NCI-H774 (cell line): Measurements from ENCODE around the gene KRTAP10-7.
"Not testable (repeated sequence)": the region's sequence is repeated elsewhere in the genome, so short reads cannot be mapped to it uniquely, and the experiment has no call there.

Source experiments
- DNase-seq: peaks from one replicate; lab custom pipeline; 2025; lab: John Stamatoyannopoulos, UW

KRTAP10-7 gene

DNA sequence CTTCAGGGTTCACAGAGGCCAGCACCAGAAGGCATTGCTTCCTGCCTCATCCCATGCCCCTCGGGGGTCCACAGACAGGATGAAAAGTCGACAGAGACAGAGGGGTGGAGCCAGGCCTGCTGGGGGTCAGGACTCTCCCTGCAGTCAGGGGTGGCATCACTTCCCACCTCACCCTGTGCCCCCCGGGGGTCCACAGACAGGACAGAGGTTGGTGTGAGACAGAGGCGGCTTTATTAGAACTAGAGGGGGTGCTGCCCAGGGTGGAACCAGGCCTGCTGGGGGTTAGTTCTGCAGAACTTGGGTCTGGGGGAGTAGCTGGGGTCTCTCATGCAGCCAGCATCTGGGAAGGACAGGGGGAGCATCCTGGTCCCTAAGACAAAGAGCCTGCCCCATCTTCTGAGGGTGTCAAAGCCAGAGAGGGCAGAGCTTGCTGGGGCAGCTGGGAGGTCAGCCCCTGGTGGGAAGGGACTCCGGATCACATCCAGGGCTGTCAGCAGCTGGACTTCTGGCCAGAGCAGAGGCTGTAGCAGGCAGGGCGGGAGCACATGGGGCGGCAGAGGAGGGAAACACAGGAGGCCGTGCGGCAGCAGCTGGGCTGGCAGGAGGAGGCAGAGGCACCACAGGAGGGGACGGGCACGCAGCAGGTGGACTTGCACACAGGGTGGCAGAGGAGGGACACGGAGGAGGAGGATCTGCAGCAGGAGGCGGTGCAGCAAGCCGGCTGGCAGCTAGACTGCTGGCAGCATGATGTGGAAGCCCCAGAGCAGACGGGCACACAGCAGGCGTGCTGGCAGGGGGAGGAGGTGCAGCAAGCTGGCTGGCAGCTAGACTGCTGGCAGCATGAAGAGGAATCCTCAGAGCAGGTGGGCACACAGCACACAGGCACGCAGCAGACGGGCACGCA, 9.2 kb upstream of the KRTAP10-7 start:
- DNase-seq, result not testable (repeated sequence)

DNA sequence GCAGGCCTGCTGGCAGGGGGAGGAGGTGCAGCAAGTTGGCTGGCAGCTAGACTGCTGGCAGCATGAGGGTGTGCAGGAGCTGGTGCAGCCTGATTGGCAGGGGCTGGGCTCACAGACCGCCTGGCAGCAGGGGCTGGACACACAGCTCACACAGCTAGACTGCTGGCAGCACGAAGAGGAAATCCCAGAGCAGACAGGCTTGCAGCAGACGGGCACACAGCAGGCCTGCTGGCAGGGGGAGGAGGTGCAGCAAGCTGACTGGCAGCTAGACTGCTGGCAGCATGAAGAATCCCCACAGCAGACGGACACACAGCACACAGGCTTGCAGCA, 8.6 kb upstream of the KRTAP10-7 start:
- DNase-seq, result not testable (repeated sequence)

DNA sequence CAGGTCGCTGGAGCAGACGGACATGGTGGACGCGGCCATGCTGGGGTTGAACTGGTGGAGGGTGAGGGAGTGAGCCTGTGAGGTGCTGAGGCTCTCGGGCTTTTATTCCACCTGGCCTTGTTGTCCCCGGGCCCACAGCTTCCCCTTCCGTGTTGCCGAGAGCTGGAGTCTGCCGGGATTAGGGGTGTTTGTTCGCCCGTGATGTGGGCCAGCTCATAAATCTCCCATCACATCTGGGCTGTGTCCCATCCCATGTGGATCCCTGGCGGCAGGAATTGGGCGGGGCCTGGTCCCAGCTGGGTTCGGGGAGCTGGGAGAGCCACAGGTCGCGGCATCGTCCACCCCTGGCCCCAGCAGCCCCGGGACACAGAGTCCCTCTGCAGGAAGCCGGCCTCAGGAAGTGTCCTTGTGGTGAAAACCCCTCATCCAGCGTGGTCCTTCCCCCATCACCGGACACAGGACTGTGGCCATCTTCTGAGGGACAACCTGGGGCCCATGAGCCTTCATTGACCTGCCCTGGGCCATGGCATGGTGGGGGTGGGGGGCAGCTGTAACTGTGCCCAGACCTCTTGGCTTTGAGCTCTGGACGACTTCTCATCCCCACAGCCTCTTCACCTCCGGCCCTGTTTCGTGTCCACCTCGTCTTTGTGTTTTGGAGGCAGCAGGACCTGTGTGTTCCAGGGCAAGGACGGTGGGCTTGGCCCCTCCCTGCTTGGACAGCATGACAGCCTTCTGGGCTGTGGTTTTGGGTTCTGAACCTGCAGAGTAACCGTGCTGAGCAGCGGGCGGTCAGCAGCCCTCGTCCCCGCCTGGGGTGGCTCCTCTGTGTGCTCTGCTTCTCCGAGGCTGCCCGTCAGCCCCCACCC, 7.7 kb upstream of the KRTAP10-7 start, which contains the start of gene KRTAP10-6:
KRTAP10-6 (minus strand) TSS at position 60 of the 866 bp plus-strand sequence; CDS start at position 39, 21 bp downstream.
- DNase-seq, result no peak

DNA sequence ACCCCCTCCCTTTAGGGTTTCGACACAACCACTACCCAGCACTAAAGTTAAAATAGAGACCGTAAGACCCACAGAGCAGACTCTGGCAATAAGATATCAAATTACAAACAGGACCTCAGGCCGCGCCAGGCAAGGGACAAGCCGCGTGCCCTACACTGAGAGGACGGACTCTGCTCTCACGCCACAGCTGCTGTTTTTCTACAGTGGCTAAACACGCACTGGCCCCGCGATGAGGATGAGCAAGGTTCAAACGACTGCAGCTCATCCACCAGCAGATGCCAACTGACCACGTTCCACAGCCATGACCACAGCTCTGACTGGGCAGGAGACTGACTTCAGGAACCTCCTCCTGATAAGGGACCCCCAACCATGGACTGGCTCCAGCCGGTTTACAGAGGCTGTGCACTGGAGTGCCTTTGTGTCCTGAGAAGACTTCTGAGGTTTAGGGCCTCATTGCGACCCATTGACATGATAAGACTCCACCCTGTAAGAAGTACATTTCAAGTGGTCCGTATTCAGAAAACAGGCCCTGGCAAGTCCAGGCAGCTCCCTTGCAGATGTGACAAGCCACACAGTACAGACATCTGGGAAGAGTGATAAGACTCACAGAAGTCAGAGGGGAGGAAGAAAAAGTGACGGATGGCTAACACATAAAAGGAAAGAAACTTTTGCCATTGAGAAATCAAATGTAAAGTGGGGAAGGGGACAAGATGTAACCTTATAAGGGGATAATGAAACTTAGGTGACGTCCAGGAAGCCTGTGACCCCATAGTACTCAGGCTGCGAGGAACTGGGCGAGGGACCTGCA, 6.6 kb upstream of the KRTAP10-7 start:
- DNase-seq, result no peak

GRCh38 chr21:44594406-44594916, 5.9 kb upstream of the KRTAP10-7 start:
- no peak for DNase-seq

DNA sequence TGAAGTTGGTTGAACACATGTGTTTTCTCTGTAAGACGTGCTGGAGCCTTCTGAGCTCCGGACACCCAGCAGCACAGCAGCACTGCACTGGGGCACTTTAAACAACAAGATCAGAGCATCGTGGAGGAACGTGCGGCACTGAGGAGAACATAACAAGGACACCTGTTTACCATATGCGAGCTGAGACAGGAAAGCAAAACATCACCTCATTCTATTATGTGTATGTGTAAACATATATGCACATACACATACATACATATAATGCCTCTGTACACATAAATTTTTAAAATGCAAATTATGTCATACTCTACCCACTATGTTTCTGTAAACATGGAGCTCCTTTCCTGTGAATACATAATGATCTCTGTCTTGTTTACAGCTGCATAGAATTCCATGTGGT, 4.9 kb upstream of the KRTAP10-7 start:
- DNase-seq, result no peak

DNA sequence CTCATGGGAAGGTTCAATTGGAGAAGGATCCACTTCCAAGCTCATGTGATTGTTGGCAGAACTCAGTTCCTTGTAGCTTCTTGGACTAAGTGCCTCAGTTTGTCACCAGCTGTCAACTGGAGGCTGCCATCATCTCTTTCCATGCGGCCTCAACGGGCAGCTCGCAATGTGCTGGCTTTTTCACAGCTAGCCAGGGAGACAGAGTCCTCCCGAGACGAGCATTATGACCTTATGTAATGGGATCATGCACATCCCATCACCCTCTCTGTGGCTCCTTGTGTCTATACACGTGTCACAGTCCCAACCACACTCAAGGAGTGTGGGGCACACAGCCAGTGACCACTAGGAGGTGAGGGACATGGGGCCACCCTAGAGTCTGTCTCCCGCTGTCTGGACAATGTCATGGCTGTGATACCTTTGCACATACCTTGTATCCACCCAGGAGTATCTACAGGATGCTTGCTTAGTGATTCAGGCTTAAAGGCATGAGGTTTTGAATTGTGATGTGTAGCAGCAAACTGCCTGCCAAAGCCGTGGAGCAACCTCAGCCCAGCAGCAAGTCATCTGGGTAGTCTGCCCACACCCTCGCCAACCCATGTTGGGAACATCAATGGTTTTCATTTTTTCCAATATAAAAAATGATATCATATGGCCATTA, 4.2 kb upstream of the KRTAP10-7 start:
- DNase-seq, result no peak

DNA sequence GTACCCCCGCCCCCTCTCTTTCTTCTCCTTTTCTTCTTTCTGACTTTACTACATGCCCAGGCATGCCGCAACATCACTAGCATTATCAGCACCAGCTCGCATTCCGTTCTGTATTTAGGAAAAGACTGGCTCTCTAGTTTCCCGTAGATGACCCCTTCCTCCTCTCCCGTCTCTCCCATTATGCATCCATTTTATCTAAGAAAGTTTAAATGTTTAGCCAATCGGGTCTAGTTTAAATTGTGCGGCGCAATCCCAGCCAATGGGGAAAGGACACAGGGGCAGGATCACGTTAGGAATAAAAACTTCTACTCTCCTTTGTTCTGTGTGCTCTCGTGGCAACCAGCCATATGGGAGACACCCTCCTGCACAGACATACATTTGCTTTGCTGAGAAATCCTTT, 2.3 kb upstream of the KRTAP10-7 start:
- DNase-seq, result no peak

GRCh38 chr21:44599264-44600029, 950 bp upstream of the KRTAP10-7 start:
- no peak for DNase-seq

GRCh38 chr21:44601091-44601490, 694 bp downstream of the KRTAP10-7 start:
- DNase-seq, result not testable (repeated sequence)

- DNase-seq, result no peak
These were observed 1.4 kb downstream of the KRTAP10-7 start for GRCh38 chr21:44601596-44602462.

DNA sequence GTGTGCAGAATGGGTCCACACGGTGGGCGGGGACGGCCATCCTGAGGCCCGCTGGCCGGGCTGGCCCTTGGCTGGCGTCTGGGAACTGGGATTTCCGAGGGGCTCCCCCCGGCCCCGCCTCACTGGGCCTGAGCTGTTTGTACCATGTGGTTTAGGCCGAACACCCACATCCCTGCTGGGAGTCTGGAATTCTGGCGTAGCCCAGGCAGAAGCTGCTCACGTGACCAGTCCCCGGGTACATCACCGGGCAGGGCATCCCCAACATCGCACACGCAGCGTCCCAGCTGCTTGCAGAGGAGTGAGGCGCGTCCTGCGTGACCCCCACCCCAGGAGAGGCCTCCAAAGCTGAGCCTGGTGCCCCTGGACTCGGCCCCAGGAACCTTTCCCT, 2.1 kb downstream of the KRTAP10-7 start:
- no peak for DNase-seq

- no peak for DNase-seq
These were observed 2.9 kb downstream of the KRTAP10-7 start for GRCh38 chr21:44603109-44603875.

DNA sequence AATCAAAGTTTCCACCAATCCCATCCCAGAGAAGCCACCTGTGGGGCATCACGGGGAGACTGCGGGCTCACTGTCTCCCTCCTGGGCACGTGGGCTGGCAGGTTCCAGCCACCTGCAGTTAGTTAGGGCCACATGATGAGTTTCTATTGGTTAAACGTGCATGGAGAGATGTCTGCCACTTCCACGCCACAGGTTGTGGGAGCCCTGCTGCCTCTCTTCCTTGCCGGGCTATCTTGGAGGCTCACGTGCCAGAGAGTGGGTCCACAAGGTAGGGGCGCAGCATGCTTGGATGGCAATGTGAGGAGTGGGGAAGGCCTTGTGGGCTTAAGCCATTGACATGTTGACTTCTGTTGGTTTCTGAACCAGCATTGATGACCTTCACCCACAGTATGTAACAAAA, 3.5 kb downstream of the KRTAP10-7 start:
- no peak for DNase-seq

- DNase-seq, result no peak
These were observed 6.1 kb downstream of the KRTAP10-7 start for GRCh38 chr21:44606495-44606894.

DNA sequence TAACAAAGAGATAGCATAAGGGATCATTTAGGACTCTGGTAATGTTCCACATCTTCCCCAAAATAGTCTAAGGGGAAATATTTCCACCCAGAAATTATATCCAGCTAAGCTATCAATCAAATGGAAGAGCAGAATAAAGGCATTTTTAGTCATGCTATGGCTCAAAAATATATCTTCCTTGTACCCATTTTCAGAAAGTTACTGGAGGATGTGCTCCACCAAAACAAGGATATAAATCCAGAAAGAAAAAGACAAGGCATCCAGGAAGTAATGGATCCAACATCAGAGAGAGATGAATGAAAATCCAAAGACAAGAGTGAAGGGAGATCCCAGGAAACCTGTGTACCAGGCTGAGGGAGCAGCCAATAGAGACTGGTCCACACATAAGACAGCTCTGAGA, 8.8 kb downstream of the KRTAP10-7 start:
- no peak for DNase-seq

DNA sequence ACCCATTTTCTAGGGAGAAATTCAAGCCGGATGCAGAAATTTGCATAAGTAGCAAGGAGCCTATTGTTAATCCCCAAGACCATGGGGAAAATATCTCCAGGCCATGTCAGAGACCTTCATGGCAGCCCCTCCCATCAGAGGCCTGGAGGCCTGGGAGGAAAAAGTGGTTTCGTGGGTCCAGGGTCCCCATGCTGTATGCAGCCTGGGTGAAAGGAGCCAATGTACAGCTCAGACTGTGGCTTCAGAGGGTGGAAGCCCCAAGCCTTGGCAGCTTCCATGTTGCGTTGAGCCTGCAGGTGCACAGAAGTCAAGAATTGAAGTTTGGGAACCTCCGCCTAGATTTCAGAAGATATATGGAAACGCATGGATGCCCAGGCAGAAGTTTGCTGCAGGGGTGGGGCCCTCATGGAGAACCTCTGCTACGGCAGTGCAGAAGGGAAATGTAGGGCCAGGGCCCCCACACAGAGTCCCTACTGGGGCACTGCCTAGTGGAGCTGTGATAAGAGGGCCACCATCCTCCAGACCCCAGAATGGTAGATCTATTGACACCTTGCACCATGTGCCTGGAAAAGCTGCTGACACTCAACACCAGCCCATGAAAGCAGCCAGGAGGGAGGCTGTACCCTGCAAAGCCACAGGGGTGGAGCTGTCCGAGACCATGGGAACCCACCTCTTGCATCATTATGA, 9.9 kb downstream of the KRTAP10-7 start:
- DNase-seq, result not testable (repeated sequence)

GRCh38 chr21:44611551-44611950, 11.2 kb downstream of the KRTAP10-7 start:
- no peak for DNase-seq
